Suprapubic skin (tissue), 4 donors: Measurements from ENCODE around the gene GPX8. TPM values are rescaled to one million over a fixed set of nuclear protein-coding genes. Genes with fewer than 3 reads are reported as not detected.

Experiments
- DNase-seq, 2 donors: peaks; one replicate each; pipeline ENCODE4 v3.0.0-alpha.2; 2019; ENCODE audit warnings: low spot score in 2 of 2
- H3K27ac ChIP-seq: fragments of 200-600 bp; sonication (generic); one replicate; pipeline ENCODE4 v1.5.1; 2019
- H3K27me3 ChIP-seq: fragments of 200-600 bp; sonication (generic); one replicate; pipeline ENCODE4 v1.5.1; 2019
- H3K36me3 ChIP-seq: fragments of 200-600 bp; sonication (generic); one replicate; pipeline ENCODE4 v1.5.1; 2019
- H3K4me1 ChIP-seq: fragments of 200-600 bp; sonication (generic); one replicate; pipeline ENCODE4 v1.5.1; 2019
- H3K4me3 ChIP-seq: fragments of 200-600 bp; sonication (generic); one replicate; pipeline ENCODE4 v1.5.1; 2019; ENCODE audit warnings: mild to moderate bottlenecking
- H3K9me3 ChIP-seq: fragments of 200-600 bp; sonication (generic); one replicate; pipeline ENCODE4 v1.5.1; 2019
- EP300 ChIP-seq: sonication (generic); formaldehyde crosslinking; IDR thresholded peaks from one replicate; pipeline ENCODE4 v1.6.1; 2017; ENCODE audit warnings: antibody characterized with exemption
- POLR2A ChIP-seq, 2 donors: fragments of 450-650 bp; IDR thresholded peaks; one replicate each; pipeline ENCODE4 v1.6.1; 2017; ENCODE audit warnings: antibody characterized with exemption in 2 of 2, mild to moderate bottlenecking in 2 of 2, moderate library complexity in 2 of 2
- POLR2AphosphoS5 ChIP-seq, 3 donors: sonication (generic); formaldehyde crosslinking; IDR thresholded peaks; one replicate each; pipeline ENCODE4 v1.6.1; 2017; ENCODE audit warnings: antibody characterized with exemption in 3 of 3
- WGBS: methylation state at CpG from one replicate; pipeline ENCODE4 v1.1.5; 2018; 5-methylcytosine and 5-hydroxymethylcytosine counted together
- total RNA-seq, 4 donors: library from RNA; depleted of rRNA; stranded (reverse); fragments of >200 nt; gene quantifications; one replicate each; pipeline ENCODE4 v1.1.0, GENCODE V29; 2016
- TF ChIP-seq, protein P1 (sequence below), 2 donors: fragments of 200-600 bp in 1 of 2; fragments of 450-650 bp in 1 of 2; sonication (generic) in 1 of 2; IDR thresholded peaks; one replicate each; pipeline ENCODE4 v1.5.1; 2016 to 2019; ENCODE audit warnings: antibody characterized with exemption in 2 of 2, mild to moderate bottlenecking in 1 of 2, moderate library complexity in 1 of 2

Gene GPX8
- total RNA-seq, 4 donors from 2014 or later = 5.1 to 7.9 (median 5.8) TPM

DNA sequence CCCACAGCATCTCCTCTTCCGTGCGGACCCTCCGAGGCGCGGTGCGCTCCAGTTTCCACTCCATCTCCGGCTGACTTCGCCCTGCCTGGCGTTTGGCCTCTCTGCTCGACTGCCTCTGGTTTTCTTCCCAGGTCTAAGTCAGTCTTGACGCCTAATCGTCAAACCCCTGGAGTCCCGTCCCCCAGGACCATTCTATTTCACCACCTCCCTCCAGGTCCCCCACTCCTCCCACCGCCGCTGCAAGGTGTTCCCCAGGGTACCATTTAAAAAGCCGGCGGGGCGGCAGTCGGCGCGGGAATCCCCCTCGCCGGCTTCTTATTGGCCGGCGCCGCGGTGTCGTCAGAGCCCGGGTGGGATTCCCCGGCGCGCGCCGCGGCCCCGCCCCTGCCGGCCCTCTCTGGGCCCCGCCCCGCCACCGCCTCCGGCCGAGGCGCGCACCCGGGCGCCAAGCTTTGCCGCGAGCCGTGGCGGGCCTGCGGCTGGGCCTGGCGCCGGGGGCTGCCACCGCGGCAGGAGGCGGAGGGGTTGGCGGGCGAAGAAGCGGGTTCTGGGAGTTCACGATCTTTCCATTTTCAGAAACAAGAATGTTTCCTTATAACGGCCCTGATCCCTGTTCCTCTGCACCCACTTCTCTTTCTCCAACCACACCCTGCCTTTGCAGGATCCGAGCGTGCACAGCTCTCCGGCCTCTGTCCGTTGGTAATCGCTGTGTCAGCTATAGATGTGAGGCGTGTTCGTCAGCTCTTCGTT lies 13.1 kb downstream of the GPX8 start, which contains the start of gene CDC20B:
Gene CDC20B, minus strand, starts transcription at position 241 of the 750 bp plus-strand sequence. Its CDS starts 177 bp downstream, at position 64.
- Histone ChIP-seq H3K4me1 (peaks cover 32% of the 10 kb centered on the region), H3K27ac (no peak within 1 kb of the TSS), H3K27me3 (peaks cover 61% of the 10 kb centered on the region), H3K36me3 (no peaks in the 10 kb centered on the region), H3K4me3 (peak within 1 kb of the TSS; percentile 56), H3K9me3 (no peaks in the 10 kb centered on the region)
- TF ChIP-seq POLR2AphosphoS5 (IDR thresholded peaks at IDR 0.05) (no peak), POLR2A (IDR thresholded peaks at IDR 0.05) (no peak), EP300 (no peak)
- TF ChIP-seq, protein P1, sequence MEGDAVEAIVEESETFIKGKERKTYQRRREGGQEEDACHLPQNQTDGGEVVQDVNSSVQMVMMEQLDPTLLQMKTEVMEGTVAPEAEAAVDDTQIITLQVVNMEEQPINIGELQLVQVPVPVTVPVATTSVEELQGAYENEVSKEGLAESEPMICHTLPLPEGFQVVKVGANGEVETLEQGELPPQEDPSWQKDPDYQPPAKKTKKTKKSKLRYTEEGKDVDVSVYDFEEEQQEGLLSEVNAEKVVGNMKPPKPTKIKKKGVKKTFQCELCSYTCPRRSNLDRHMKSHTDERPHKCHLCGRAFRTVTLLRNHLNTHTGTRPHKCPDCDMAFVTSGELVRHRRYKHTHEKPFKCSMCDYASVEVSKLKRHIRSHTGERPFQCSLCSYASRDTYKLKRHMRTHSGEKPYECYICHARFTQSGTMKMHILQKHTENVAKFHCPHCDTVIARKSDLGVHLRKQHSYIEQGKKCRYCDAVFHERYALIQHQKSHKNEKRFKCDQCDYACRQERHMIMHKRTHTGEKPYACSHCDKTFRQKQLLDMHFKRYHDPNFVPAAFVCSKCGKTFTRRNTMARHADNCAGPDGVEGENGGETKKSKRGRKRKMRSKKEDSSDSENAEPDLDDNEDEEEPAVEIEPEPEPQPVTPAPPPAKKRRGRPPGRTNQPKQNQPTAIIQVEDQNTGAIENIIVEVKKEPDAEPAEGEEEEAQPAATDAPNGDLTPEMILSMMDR (IDR thresholded peaks at IDR 0.05) = no peak
- peak in 1 of 2 donors; percentile 68 for DNase-seq
- WGBS = 1% methylated on average over 40 of the region's 69 CpGs

GRCh38 chr5:55173687-55174230 lies 13.8 kb downstream of the GPX8 start:
- H3K27me3 ChIP-seq = peaks cover 67% of the 10 kb centered on the region
- WGBS = 21% methylated on average over 8 of the region's 8 CpGs
- peak overlapping the region; percentile 56 for H3K4me3 ChIP-seq
- no peaks in the 10 kb centered on the region for H3K9me3 ChIP-seq
- peaks cover 32% of the 10 kb centered on the region for H3K4me1 ChIP-seq
- H3K36me3 ChIP-seq = no peaks in the 10 kb centered on the region
- no peak for DNase-seq
- TF ChIP-seq, protein P1 (IDR thresholded peaks at IDR 0.05) = no peak
- no peak for TF ChIP-seq POLR2AphosphoS5 (IDR thresholded peaks at IDR 0.05)
- no peak for TF ChIP-seq EP300
- TF ChIP-seq POLR2A (IDR thresholded peaks at IDR 0.05) = no peak
- no peak overlapping the region for H3K27ac ChIP-seq

DNA sequence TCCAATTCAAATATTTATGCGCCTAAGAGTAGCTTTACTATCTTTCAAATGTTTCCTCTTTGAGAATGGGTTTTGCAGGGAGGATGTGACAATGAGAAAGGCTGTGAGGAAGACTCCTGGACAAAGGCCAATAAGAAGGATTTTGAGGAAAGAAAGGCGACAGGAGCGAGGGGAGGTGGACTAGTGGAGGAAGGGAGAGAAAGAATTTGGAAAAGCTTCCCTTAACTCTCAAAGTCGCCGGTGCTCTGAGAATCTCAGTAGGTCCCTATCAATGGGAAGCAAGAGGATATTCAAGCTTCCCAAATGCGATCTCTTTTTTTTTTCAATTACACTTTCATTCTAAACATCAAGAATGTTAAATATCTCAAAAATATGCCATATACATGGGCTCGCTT lies 15.8 kb downstream of the GPX8 start:
- TF ChIP-seq POLR2AphosphoS5 (IDR thresholded peaks at IDR 0.05) = no peak
- TF ChIP-seq, protein P1 (IDR thresholded peaks at IDR 0.05) = no peak
- no peak for TF ChIP-seq EP300
- TF ChIP-seq POLR2A (IDR thresholded peaks at IDR 0.05) = no peak
- peaks cover 74% of the 10 kb centered on the region for H3K27me3 ChIP-seq
- no peak for DNase-seq
- no peak overlapping the region for H3K27ac ChIP-seq
- 11% methylated on average over 7 of the region's 7 CpGs for WGBS
- no peaks in the 10 kb centered on the region for H3K9me3 ChIP-seq
- peak overlapping the region; percentile 47 for H3K4me3 ChIP-seq
- no peaks in the 10 kb centered on the region for H3K36me3 ChIP-seq
- peaks cover 32% of the 10 kb centered on the region for H3K4me1 ChIP-seq

DNA sequence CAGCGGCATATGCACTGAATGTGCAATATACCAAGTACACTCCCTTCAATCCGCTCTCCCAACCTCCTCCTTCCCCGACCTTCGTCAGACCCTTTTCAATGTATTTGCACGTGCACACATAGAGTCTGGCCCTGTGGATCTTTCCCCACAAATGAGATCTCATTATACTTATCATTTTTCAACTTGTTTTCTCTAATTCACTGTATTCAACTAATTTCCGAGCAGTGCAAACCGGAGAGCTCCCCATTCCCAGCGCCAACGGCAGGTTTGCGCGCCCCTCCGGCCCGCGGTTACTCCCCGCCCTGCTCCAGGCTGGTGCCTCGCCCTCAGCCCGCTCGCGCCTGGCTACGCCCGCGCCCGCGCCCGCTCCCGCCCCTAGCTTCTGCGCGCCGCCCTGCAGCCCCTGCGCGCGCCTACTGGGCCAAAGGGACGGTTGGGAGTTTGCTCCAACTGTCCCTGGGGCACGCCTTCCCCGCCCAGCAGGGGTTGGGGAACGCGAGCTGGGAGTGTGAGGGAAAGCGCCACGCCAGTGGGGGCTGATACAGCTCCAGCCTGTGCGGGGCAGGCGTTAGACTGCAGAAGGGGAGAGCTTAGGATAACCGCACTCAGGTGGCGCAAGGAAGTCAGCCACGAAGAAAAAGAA lies 16.3 kb downstream of the GPX8 start:
- TF ChIP-seq POLR2A (IDR thresholded peaks at IDR 0.05) (no peak), POLR2AphosphoS5 (IDR thresholded peaks at IDR 0.05) (no peak), EP300 (no peak)
- TF ChIP-seq, protein P1 (IDR thresholded peaks at IDR 0.05) = peak in 1 of 2 donors; percentile 55
- Histone ChIP-seq H3K27me3 (peaks cover 74% of the 10 kb centered on the region), H3K9me3 (no peaks in the 10 kb centered on the region), H3K27ac (no peak overlapping the region), H3K36me3 (no peaks in the 10 kb centered on the region), H3K4me1 (peaks cover 32% of the 10 kb centered on the region), H3K4me3 (peak overlapping the region; percentile 47)
- no peak for DNase-seq
- 3% methylated on average over 35 of the region's 44 CpGs for WGBS

GRCh38 chr5:55177078-55177477 lies 17.1 kb downstream of the GPX8 start:
- WGBS = 20% methylated on average over 2 of the region's 2 CpGs
- DNase-seq = no peak
- Histone ChIP-seq H3K9me3 (no peaks in the 10 kb centered on the region), H3K36me3 (no peaks in the 10 kb centered on the region), H3K4me1 (peaks cover 31% of the 10 kb centered on the region), H3K27ac (no peak overlapping the region), H3K4me3 (no peak overlapping the region), H3K27me3 (peaks cover 74% of the 10 kb centered on the region)
- TF ChIP-seq POLR2AphosphoS5 (IDR thresholded peaks at IDR 0.05) (no peak), POLR2A (IDR thresholded peaks at IDR 0.05) (no peak), EP300 (no peak)
- TF ChIP-seq, protein P1 (IDR thresholded peaks at IDR 0.05) = no peak
